GM19324 (cell line): ENCODE measurements around the gene COL5A2.

Experiments used
- ATAC-seq: cut with Tn5 transposase; IDR thresholded peaks from one replicate; pipeline ENCODE4 v1.9.1; 2021; ENCODE audit warnings: mild to moderate bottlenecking, moderate library complexity; ENCODE audit not compliant: unreplicated experiment, low FRiP score

The COL5A2 gene

DNA sequence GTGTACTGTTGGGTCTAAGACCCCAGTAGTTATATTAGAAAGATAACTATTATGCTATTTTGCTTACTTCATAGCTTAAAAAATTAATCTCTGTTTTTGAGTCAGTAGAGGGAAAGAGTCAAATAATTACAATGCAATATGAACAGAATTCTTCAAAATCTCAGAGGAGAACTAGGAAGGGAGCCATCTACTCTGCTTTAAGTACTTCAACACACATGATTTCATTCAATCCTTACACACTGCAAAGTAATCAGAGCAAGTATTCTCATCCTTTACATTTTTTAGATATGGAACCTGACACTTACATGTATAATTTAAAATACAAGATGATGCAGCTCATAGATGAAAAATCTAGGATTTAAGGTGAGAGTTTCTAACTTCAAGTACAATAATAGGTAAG lies 27.7 kb downstream of the COL5A2 start:
- no peak for ATAC-seq

DNA sequence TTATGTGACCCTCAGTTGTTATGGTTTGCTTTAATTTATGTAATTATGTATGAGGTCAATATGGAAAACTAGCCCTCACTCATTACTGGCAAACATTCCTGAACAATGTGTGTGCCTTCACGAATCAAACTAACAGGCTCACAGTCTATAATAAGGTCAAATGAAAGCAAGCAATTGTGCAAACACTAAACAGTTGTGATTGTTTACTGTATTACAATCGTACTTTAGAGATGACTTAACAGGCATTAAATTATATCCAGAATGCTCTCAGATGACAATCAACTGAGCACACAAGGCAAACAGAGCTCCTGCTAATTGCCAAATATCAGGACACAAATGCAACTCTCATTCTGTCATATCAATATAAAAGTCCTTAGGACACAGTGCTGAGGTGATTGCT lies 29.5 kb downstream of the COL5A2 start:
- no peak for ATAC-seq

DNA sequence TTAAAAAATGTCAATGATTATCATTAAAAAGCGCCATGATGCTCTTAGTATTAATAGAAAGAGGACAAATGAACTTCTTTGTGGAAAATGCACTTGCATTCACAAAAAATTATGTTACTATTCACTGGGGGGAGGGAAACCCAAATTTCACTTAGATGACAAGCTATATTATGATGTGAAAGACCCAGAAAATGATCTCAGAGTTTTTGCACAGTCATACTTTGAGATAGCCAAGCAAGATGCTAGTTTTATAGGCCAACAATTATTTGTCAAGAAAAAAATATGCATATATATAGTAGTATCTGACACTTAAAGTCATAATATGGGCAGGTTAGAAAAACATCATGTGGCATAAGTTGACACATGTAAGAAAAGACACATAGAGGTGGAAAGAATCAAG lies 31.6 kb downstream of the COL5A2 start:
- no peak for ATAC-seq

- no peak for ATAC-seq
These were observed 32.2 kb downstream of the COL5A2 start for GRCh38 chr2:189147361-189147760.

DNA sequence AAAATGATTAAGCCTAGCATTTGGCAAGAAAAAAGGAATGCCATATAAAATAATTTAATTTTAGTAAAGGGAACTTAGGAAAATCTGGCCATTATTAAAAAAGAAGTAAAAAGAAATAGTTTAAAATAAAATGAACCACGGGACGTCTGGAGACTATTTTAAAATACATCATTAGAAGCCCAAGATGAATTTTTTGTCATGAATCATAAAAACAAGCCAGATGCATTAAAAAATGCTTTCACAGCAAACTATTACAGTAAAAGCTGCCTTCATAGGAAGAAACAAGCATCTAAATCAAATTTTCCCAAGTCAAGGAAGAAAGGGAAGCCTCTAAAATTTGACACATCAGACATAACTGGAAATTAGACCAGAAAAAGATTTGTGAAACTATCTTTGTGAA lies 33.0 kb downstream of the COL5A2 start:
- no peak for ATAC-seq

- ATAC-seq = no peak
These were observed 34.8 kb downstream of the COL5A2 start for GRCh38 chr2:189144700-189145211.

DNA sequence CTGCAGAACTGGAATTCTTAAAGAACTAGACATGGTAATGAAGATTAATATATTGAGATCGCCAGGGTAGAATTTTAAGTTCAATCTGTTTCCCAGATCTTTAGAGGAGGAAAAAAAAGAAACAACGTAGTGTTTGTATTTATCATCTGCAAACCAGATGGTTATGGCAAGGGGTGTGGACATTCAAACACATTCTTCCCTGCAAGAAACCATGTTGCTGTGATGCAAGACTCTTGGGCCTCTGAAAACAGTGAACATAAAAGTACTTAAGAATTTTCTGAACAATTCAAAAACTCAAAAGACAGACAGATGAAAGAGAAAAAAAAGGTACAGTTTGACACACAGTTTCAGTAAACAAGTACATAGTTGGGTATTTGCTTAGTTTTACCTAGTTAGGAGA lies 35.6 kb downstream of the COL5A2 start:
- no peak for ATAC-seq

GRCh38 chr2:189142893-189143759 lies 36.4 kb downstream of the COL5A2 start:
- ATAC-seq = peak; percentile 98

DNA sequence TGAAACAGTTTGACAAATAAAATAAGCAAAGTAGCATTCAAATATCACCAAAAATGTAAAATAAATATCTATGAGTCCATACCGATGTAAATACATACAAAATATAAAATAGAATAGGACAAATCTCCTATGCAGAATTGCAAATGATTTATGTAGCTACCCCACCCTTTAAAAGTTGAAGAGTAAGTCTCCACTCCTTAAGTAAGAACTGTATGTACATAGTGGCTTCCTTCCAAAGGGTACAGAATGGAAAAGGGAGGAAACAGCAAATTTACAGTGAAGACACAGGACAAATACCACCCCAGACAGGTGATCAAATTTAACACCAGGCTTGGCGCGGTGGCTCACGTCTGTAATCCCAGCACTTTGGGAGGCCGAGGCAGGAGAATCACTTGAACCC lies 40.8 kb downstream of the COL5A2 start:
- ATAC-seq = no peak

- ATAC-seq = no peak
These were observed 42.0 kb downstream of the COL5A2 start for GRCh38 chr2:189137519-189137918.

DNA sequence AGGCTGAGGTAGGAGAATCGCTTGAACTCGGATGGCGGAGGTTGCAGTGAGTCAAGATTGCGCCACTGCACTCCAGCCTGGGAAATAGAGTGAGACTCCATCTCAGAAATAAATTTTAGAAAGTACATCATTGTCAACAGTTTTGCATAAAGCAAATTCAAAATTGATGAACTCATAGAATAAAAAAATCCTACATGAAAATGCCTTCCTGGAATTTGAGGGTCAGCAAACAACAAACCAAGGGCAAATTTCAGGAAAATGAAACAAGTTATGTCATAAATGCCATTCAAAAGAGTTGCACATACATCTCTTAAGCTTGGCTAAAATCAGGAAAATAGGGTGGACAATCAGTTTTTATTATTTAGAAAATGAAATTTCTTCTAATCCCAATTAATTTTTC lies 45.1 kb downstream of the COL5A2 start:
- no peak for ATAC-seq

DNA sequence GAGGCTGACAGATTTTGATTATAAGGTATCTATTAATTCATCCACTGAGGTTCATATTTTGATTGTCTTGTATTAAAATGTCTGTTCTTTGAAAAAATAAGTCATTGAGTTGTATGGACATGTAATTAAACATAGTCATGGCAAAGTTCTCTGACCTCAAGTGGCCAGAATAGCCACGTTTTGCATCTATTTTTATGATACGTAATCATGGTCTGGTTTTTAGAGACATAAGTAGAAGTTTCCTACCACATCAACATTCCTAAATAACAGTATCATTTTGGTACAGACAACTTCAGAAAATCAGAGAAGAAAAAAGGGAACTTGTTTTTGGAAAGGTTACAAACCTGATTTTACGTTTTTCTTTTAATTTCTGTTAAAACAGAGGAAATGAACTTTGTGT lies 47.6 kb downstream of the COL5A2 start:
- no peak for ATAC-seq

DNA sequence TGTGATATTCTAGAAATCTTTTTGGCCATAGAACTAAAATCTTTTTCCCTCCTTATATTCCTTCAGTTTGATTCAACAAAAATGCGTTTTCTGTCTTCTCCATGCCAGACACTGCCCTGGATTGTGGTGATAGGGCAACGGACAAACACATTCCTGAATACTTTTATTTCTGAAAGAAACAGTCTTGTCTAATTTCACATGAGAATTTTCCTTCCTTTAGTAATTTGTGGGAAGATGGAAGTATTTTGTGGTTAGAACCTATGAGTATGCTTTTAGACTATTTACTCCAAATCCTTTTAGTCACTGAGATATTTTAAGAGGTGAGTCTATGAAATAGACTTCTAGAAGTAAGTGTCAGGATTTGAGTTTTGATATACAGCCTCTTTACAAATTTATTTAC lies 49.6 kb downstream of the COL5A2 start:
- no peak for ATAC-seq

- no peak for ATAC-seq
These were observed 50.6 kb downstream of the COL5A2 start for GRCh38 chr2:189128970-189129369.

DNA sequence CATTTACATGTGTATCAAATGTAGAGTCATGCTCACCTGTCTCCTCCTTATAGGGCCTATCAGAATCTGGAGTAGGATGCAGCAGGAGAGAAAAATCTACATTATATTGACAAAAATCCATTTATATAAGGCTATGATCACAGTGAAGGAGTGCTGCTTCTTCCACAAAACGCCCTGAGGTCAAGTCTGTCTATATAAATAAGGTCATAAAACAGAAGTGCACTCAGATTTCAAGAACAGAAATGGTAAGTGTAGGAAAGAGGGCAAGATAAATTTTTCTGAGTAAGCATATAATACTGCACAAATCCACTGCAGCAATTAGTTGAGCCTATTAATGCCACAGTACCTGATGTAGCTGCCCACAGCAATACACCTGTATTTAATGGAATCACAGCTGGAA lies 51.8 kb downstream of the COL5A2 start:
- no peak for ATAC-seq

GRCh38 chr2:189125195-189125594 lies 54.4 kb downstream of the COL5A2 start:
- ATAC-seq = no peak

GRCh38 chr2:189124175-189124574 lies 55.4 kb downstream of the COL5A2 start:
- no peak for ATAC-seq

DNA sequence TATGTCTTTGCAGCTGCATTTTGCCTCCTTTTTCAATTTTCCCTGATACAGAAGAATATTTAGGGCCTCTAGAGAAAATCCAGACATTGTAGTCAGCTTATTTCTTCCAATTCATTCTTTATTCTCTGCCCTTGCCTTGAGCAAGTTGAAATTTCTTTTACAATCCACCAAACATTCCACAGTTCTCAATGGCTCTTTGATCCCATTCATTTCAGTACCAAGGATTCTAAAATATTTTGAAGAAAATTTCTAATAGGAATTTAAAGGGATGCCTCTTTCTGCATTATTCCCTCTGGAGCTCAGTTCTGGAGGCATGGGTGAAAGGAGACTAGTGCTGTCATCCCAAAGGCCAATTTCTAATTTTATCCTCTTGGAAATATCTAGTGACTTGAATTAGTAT lies 61.2 kb downstream of the COL5A2 start:
- no peak for ATAC-seq

GRCh38 chr2:189116979-189117378 lies 62.6 kb downstream of the COL5A2 start:
- no peak for ATAC-seq

DNA sequence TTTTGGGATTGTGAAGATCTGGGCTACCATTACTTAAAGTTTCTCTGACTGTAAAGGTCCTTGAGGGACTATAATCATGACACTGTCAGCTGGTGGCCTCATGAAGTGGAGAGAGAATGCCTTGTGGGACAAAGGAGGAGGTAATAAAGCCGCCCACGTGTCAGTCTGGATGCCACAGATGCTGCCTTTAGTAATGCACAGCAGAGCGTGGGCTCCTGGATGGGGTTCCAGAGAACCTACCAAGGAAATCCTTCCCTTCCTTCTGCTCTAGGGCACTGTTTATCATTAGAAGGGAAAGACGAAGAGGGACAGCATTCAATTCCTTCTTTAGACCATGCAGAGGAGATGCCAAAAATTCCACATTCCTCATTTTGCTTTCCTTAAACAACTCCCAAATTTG lies 63.5 kb downstream of the COL5A2 start:
- ATAC-seq = no peak

- ATAC-seq = no peak
These were observed 64.4 kb downstream of the COL5A2 start for GRCh38 chr2:189115126-189115525.

- ATAC-seq = no peak
These were observed 65.6 kb downstream of the COL5A2 start for GRCh38 chr2:189113963-189114362.
